Effector memory CD4-positive, alpha-beta T cell (primary cell): ENCODE data around the gene EME1.

ENCODE experiments used
- DNase-seq, 3 donors: peaks; one replicate each; pipeline ENCODE4 v3.0.0-alpha.2; 2020
- H3K27ac ChIP-seq: 2 replicates; pipeline ENCODE4 v1.7.0; 2013; ENCODE audit warnings: mild to moderate bottlenecking, low read length, moderate library complexity; ENCODE audit not compliant: insufficient read depth, poor library complexity, severe bottlenecking
- H3K27me3 ChIP-seq: replicated peaks from 2 replicates; pipeline ENCODE4 v1.7.0; 2013; ENCODE audit warnings: mild to moderate bottlenecking, low read length; ENCODE audit not compliant: insufficient read depth, control insufficient read depth, poor library complexity, severe bottlenecking
- H3K36me3 ChIP-seq: 2 replicates; pipeline ENCODE4 v1.7.0; 2013; ENCODE audit warnings: mild to moderate bottlenecking, low read length, moderate library complexity; ENCODE audit not compliant: control insufficient read depth, insufficient read depth
- H3K4me1 ChIP-seq: 2 replicates; pipeline ENCODE4 v1.7.0; 2013; ENCODE audit warnings: low read length, mild to moderate bottlenecking; ENCODE audit not compliant: control insufficient read depth, insufficient read depth, poor library complexity, severe bottlenecking
- H3K4me3 ChIP-seq: 2 replicates; pipeline ENCODE4 v1.7.0; 2013; ENCODE audit warnings: low read length, low read depth, mild to moderate bottlenecking; ENCODE audit not compliant: insufficient read depth, poor library complexity, severe bottlenecking
- H3K9me3 ChIP-seq: 2 replicates; pipeline ENCODE4 v1.7.0; 2013; ENCODE audit warnings: mild to moderate bottlenecking, low read length, moderate library complexity; ENCODE audit not compliant: control insufficient read depth

EME1 gene

DNA sequence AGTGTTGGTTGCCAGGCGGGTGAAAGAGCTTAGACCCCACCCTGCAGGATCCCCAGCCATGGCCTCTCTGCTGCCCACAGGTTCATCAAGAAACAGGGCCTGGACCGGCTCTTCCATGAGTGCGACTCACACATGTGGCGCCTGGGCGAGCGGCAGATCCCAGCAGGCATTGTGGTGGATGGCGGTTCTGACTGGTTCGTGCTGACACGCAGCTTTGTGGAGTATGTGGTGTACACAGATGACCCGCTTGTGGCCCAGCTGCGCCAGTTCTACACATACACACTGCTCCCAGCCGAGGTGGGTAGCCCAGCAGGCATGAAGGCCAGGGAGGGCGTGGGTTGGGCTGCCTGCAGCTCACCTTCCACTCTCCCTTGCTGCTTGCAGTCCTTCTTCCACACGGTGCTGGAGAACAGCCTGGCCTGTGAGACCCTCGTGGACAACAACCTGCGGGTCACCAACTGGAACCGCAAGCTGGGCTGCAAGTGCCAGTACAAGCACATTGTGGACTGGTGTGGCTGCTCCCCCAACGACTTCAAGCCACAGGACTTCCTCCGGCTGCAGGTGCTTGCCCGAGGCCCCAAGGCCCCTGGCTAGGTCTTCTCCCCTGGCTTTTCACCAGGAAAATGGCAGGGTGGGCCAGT, 17.2 kb upstream of the EME1 start:
- Histone ChIP-seq H3K36me3 (peaks cover 56% of the 10 kb centered on the region), H3K4me1 (no peaks in the 10 kb centered on the region), H3K9me3 (no peaks in the 10 kb centered on the region), H3K4me3 (no peak overlapping the region), H3K27ac (no peak overlapping the region), H3K27me3 (no peaks in the 10 kb centered on the region)
- no peak for DNase-seq

DNA sequence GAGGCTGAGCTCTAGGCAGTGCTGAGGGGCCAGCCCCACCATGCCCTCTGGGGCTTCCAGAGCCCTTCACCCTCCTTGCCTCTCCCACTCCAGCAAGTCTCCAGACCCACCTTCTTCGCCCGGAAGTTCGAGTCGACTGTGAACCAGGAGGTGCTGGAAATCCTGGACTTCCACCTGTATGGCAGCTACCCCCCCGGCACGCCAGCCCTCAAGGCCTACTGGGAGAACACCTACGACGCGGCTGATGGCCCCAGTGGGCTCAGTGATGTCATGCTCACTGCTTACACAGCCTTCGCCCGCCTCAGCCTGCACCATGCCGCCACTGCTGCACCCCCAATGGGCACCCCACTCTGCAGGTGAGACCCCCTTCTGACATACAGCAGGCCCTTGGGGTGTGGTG, 16.6 kb upstream of the EME1 start:
- Histone ChIP-seq H3K36me3 (peaks cover 56% of the 10 kb centered on the region), H3K4me3 (no peak overlapping the region), H3K9me3 (no peaks in the 10 kb centered on the region), H3K27ac (no peak overlapping the region), H3K27me3 (no peaks in the 10 kb centered on the region), H3K4me1 (no peaks in the 10 kb centered on the region)
- no peak for DNase-seq

DNA sequence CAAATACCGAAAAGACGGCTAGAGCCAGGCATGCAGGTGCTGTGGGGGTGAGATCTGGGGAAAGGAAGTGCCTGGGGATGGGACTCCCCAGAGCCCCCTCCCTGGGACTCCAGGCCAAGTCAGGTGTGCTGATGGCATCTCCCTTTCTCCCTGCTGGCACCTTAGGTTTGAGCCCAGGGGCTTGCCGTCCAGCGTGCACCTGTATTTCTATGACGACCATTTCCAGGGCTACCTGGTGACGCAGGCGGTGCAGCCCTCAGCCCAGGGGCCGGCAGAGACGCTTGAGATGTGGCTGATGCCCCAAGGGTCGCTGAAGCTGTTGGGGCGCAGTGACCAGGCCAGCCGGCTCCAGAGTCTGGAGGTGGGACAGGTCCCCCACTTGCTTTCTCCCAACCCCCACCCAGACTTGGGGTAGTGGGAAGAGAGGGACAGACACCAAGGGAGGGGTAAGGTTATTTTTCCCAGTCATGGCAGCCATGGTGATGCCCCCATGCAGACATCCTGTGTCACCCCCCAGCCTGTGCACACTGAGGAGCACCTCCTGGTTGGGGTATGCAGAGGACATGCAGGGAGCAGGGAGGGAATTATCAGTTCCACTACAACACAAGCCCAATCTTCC, 16.0 kb upstream of the EME1 start:
- DNase-seq: no peak
- H3K27ac ChIP-seq: no peak overlapping the region
- no peaks in the 10 kb centered on the region for H3K27me3 ChIP-seq
- no peaks in the 10 kb centered on the region for H3K9me3 ChIP-seq
- H3K4me1 ChIP-seq: no peaks in the 10 kb centered on the region
- H3K4me3 ChIP-seq: no peak overlapping the region
- peaks cover 56% of the 10 kb centered on the region for H3K36me3 ChIP-seq

DNA sequence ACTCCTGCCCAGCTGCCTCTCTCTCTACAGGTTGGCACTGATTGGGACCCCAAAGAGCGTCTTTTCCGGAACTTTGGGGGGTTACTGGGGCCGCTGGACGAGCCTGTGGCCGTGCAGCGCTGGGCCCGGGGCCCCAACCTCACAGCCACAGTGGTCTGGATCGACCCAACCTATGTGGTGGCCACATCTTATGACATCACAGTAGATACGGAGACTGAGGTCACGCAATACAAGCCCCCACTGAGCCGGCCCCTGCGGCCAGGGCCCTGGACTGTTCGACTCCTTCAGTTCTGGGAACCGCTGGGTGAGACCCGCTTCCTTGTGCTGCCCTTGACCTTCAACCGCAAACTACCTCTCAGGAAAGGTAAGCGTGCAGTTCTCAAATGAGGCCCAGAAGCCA, 14.9 kb upstream of the EME1 start:
- H3K36me3 ChIP-seq: peaks cover 56% of the 10 kb centered on the region
- H3K27ac ChIP-seq: no peak overlapping the region
- H3K9me3 ChIP-seq: no peaks in the 10 kb centered on the region
- DNase-seq: no peak
- H3K4me1 ChIP-seq: peaks cover 4% of the 10 kb centered on the region
- H3K4me3 ChIP-seq: no peak overlapping the region
- H3K27me3 ChIP-seq: no peaks in the 10 kb centered on the region

DNA sequence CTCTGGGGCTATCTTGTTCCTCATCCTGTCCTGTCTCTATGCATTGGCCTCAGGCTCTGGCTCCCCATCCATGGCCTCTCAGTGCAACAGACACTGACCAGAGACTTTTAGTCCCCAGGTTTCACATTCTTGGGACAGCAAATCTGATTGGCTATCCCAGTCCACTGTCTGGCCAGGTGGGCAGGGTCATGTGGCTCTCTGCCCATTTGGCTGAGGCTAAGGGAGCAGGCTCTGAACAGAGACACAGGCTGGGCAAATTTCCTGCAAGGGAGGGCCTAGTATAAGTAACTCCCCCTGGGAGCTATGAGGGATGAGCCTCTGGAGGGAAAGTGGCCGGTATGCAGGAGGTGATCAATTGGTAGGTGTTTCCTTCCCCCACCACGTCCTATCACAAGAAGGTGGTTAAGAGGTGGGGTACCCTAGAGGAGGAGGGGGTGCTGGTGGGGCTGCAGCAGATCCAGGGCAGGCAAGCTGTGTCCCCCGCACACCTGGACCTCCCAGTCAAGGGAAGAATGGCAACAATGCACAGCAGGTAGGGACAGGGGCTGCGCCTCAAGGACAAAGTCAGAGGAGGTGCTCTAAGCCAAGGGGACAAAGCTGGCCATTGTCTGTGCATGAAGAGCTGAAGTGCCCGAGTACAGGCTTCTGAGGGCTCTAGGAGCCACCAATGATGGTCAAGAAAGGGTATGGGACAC, 13.9 kb upstream of the EME1 start:
- DNase-seq: no peak
- H3K27ac ChIP-seq: no peak overlapping the region
- H3K36me3 ChIP-seq: peaks cover 53% of the 10 kb centered on the region
- H3K9me3 ChIP-seq: no peaks in the 10 kb centered on the region
- no peak overlapping the region for H3K4me3 ChIP-seq
- peaks cover 4% of the 10 kb centered on the region for H3K4me1 ChIP-seq
- H3K27me3 ChIP-seq: no peaks in the 10 kb centered on the region

DNA sequence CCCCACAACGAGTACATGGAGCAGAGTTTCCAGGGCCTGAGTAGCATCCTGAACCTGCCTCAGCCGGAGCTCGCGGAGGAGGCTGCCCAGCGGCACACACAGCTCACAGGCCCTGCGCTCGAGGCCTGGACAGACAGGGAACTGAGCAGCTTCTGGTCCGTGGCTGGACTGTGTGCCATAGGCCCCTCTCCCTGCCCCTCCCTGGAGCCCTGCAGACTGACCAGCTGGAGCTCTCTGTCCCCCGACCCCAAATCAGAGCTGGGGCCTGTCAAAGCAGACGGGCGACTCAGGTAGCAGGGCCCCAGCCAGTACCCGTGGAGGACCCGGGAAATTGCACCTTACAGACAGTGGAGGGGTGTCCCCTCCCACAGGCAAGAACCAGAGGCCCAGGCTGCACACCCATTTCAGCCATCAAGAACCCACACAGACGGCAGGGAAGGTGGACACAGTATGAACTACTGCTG, 13.0 kb upstream of the EME1 start:
- Histone ChIP-seq H3K4me1 (peaks cover 4% of the 10 kb centered on the region), H3K27ac (no peak overlapping the region), H3K27me3 (no peaks in the 10 kb centered on the region), H3K36me3 (peaks cover 47% of the 10 kb centered on the region), H3K4me3 (no peak overlapping the region), H3K9me3 (no peaks in the 10 kb centered on the region)
- DNase-seq: no peak

DNA sequence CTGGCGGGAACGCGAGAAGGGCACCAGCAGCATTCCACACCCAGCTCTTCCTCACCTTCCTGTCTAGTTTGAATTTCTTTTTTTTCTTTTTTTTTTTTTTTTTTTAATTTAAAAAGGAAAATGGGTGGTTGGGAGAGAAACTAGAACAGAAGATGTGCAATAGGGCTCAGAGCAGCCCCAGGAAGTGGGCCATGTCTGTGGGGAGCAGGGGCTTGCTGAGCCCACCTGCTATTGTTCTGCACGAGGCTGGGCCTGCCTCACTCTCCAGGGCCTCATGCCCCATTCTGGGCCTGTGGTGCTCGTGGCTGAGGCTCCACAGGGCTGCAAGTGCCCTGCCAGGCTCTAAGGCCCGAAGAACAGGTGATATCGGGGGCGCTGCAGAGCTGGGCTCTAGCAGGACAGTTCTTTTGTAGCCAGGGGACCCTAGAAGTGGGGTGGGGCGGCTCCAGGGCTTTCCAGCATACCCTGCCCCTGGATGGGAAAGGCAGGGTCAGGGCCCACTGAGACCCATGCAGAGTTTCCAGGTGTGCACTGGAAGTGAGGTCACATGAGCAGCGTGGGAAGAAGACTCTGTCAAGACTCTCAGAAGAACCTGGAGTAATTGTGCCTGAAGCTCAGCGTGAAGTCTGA, 12.4 kb upstream of the EME1 start:
- Histone ChIP-seq H3K36me3 (peaks cover 45% of the 10 kb centered on the region), H3K27me3 (no peaks in the 10 kb centered on the region), H3K27ac (no peak overlapping the region), H3K4me3 (no peak overlapping the region), H3K4me1 (peaks cover 4% of the 10 kb centered on the region), H3K9me3 (no peaks in the 10 kb centered on the region)
- DNase-seq: no peak

DNA sequence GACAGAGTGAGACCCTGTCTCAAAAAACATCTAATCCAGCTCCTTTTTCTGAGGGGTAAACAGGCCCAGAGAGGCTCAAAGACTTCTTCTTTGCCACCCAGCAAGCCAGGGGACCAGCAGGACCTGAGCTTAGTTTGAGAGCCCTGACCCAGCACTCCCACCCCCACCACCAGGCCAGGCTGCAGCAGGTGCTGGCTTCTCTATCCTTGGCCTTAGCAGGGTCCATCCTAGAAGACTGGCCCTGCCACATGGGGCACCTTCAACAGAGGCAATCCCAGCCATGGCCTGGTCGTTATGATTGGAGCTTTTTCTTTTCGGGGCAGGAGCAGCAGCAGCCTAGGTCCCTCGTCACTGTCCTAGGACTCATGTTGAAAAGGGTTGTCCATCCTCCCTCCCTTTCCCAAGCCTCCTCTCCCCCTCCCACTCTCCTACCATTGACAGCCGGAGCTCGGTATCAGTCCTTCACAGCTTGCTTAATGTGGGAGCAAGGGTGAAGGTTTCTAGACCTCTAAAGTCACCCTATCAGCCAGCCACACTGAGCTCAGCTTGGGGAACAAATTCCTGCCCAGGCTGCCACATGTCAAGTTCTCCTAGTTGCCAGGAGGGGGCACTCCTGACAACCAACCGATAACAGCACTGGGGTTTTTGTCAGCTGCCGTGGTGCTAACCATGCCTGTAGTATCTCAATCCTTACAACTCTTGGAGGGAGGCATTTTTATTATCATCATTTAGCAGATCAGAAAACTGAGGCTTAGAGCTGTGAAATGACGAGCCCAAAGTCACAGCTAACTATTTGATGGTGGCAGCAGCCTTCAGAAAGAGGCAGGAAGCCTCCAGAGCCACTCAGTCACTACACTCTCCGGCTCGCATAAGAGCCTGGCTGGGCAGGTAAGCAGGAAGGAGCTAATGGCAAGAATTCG, 11.2 kb upstream of the EME1 start:
- Histone ChIP-seq H3K27me3 (no peaks in the 10 kb centered on the region), H3K27ac (no peak overlapping the region), H3K4me3 (no peak overlapping the region), H3K36me3 (peaks cover 45% of the 10 kb centered on the region), H3K9me3 (no peaks in the 10 kb centered on the region), H3K4me1 (peaks cover 4% of the 10 kb centered on the region)
- peak; percentile 19 to 37 (median 24) for DNase-seq

DNA sequence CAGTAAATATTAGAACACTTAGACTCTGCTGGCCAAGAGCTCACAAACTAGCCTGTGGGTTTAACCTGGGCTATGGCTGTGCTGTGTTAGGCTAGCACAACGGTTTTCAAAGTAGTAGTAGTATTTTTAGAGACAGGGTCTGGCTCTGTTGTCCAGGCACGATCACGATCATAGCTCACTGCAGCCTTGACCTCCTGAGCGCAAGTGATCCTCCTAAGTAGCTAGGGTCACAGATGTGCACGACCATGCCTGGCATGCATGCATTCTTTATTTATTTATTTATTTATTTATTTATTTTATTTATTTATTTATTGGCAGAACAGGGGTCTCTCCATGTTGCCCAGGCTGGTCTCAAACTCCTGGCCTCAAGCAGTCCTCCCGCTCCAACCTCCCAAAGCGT, 10.4 kb upstream of the EME1 start:
- peaks cover 4% of the 10 kb centered on the region for H3K4me1 ChIP-seq
- H3K9me3 ChIP-seq: no peaks in the 10 kb centered on the region
- DNase-seq: no peak
- no peak overlapping the region for H3K4me3 ChIP-seq
- H3K27ac ChIP-seq: no peak overlapping the region
- H3K27me3 ChIP-seq: no peaks in the 10 kb centered on the region
- H3K36me3 ChIP-seq: peaks cover 47% of the 10 kb centered on the region
